ENCODE measurements around the gene SIGLEC7.
"Not testable (repeated sequence)": the region's sequence is repeated elsewhere in the genome, so short reads cannot be mapped to it uniquely, and the experiment has no call there.

The SIGLEC7 gene

DNA sequence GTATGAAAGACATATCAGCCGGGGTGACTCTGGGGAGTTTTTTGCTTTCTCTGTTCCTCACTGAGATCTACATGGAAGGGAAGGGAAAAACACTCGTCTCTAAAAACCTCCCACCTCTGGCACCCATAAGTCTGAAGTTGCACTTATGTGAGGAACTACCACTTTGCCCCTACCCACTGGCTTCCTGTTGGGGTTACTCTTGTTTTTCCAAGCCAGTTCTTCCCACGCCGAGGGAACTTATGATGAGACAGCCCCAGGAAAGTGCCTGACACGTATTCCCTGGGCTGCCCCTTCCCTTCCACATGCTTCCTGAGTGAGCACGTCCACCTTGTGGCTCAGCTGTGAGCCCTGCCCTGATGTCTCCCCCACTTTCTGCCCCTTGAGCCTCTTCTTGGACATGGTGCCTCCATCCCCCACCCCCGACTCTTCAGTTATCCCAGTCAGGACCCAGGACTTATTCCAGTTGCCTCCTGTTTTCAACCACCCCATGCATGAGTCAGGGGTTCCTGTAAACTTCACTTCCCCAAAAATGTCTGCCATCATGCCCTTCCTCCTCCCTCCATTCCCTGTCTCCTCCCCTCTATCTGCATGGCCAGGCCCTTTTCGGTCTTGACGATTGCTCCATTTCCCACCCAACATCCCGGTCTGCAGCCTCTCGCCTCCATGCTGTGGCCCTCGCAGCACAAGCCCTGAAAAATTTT is 5.1 kb upstream of the SIGLEC7 start:
- no peak for DNase-seq (ENCODE audit: insufficient read length, low spot score)
- no peak for TF ChIP-seq TAF1 (IDR thresholded peaks at IDR 0.05; ENCODE audit: low read depth, low read length)
- TF ChIP-seq POU2F2 (IDR thresholded peaks at IDR 0.05; ENCODE audit: low read depth, low read length), result no peak
- no peak for TF ChIP-seq SPI1 (IDR thresholded peaks at IDR 0.05; ENCODE audit: low read depth, low read length)
- no peak for TF ChIP-seq POLR2AphosphoS5 (IDR thresholded peaks at IDR 0.05; ENCODE audit: low read depth, low read length)
- TF ChIP-seq POLR2A (IDR thresholded peaks at IDR 0.05; ENCODE audit: low read depth, low read length), result no peak
- no peak for TF ChIP-seq PAX5 (IDR thresholded peaks at IDR 0.05; ENCODE audit: insufficient read depth, low read length, severe bottlenecking)
- no peak for FAIRE-seq

- DNase-seq (ENCODE audit: insufficient read length, low spot score), result no peak
- FAIRE-seq, result no peak
- TF ChIP-seq POU2F2 (IDR thresholded peaks at IDR 0.05; ENCODE audit: low read depth, low read length), result no peak
- TF ChIP-seq POLR2AphosphoS5 (IDR thresholded peaks at IDR 0.05; ENCODE audit: low read depth, low read length), result no peak
- TF ChIP-seq TAF1 (IDR thresholded peaks at IDR 0.05; ENCODE audit: low read depth, low read length), result no peak
- no peak for TF ChIP-seq POLR2A (IDR thresholded peaks at IDR 0.05; ENCODE audit: low read depth, low read length)
- TF ChIP-seq PAX5 (IDR thresholded peaks at IDR 0.05; ENCODE audit: insufficient read depth, low read length, severe bottlenecking), result no peak
These were observed 4.2 kb upstream of the SIGLEC7 start for GRCh38 chr19:51137792-51138425.

DNA sequence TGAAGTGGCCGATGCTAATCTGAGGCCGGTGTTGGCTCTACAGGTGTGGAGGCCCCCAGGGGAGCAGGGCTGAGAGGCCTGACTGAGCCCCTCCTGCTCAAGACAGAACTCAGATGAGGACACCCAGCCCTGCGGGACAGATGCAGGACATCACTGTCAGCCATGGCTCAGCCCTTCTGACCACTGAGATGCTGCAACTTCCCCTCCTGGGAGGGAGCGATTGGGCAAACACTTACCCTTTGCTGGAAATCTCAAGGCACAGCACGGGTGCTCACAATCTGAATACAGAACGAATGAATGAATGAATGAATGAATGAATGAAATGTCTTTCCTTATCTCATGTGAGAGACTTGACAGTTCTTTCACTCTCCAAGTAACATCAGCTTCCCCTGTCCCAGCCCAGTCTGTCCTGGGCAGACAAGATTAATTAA is 3.5 kb upstream of the SIGLEC7 start:
- peak; percentile 47 for FAIRE-seq
- no peak for DNase-seq (ENCODE audit: insufficient read length, low spot score)
- TF ChIP-seq SPI1 (IDR thresholded peaks at IDR 0.05; ENCODE audit: low read depth, low read length) (no peak), TAF1 (IDR thresholded peaks at IDR 0.05; ENCODE audit: low read depth, low read length) (no peak), POU2F2 (IDR thresholded peaks at IDR 0.05; ENCODE audit: low read depth, low read length) (no peak), POLR2AphosphoS5 (IDR thresholded peaks at IDR 0.05; ENCODE audit: low read depth, low read length) (no peak), POLR2A (IDR thresholded peaks at IDR 0.05; ENCODE audit: low read depth, low read length) (no peak)

DNA sequence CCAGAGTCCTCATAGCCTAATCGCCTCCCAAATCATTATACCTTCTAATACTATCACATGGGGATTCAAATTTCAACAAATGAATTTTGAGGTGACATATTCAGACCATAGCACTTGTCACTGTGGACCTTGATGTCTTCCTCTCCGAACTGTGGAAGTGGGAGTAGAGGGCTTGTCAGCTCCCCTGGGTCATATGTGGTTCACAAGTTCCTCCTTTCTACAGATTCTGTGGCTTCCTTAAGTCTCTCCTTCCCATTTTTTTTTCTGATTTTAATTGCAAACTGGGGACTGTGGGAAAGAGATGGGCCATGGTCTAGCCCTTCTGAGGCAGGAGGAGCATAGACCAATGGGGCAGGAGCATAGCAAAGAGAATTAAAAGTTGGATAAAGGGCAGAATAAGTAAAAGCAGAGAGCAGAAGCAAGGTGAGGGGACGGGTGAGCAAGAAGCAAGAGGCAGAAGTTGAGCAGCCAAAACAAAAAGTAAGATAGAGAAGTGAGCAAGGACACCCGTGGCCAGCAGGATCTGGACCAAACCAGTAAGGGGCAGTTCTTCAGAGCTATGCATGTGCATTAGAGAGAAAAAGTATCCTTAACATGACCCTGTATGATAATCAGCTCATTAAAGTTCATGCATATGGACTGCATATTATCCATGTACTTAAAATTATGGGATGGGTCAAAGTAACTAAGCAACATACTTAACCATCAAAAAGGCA is 2.6 kb upstream of the SIGLEC7 start:
- TF ChIP-seq SPI1 (IDR thresholded peaks at IDR 0.05; ENCODE audit: low read depth, low read length) (no peak), TAF1 (IDR thresholded peaks at IDR 0.05; ENCODE audit: low read depth, low read length) (no peak), POLR2A (IDR thresholded peaks at IDR 0.05; ENCODE audit: low read depth, low read length) (no peak), PAX5 (IDR thresholded peaks at IDR 0.05; ENCODE audit: insufficient read depth, low read length, severe bottlenecking) (no peak), POU2F2 (IDR thresholded peaks at IDR 0.05; ENCODE audit: low read depth, low read length) (no peak), POLR2AphosphoS5 (IDR thresholded peaks at IDR 0.05; ENCODE audit: low read depth, low read length) (no peak)
- no peak for DNase-seq (ENCODE audit: insufficient read length, low spot score)
- no peak for FAIRE-seq

GRCh38 chr19:51140441-51140840 is 1.7 kb upstream of the SIGLEC7 start:
- TF ChIP-seq PAX5 (IDR thresholded peaks at IDR 0.05; ENCODE audit: insufficient read depth, low read length, severe bottlenecking), result no peak
- TF ChIP-seq TAF1 (IDR thresholded peaks at IDR 0.05; ENCODE audit: low read depth, low read length), result no peak
- TF ChIP-seq POU2F2 (IDR thresholded peaks at IDR 0.05; ENCODE audit: low read depth, low read length), result no peak
- FAIRE-seq (no peak), DNase-seq (ENCODE audit: insufficient read length, low spot score) (no peak)

DNA sequence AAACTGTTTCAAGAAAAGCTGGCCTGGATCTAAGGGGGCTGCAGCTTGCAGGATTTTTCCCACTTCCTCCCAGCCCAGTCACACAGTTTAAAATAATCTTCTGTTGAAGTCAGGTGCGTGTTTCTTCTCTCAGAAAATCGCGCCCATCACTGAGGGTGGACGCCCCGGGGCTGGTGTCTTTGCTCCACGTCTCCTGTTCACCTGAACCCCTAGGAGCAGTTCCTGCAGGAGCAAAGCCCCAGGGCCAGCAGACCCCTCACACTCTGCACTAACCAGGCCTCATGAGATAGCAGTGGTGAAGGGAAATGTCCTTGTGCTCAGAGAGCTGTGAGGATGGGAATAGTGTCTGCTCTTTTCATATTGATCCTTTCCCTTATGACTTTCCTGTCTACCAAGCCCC is 920 bp upstream of the SIGLEC7 start:
- no peak for TF ChIP-seq POLR2AphosphoS5 (IDR thresholded peaks at IDR 0.05; ENCODE audit: low read depth, low read length)
- no peak for TF ChIP-seq POLR2A (IDR thresholded peaks at IDR 0.05; ENCODE audit: low read depth, low read length)
- no peak for TF ChIP-seq POU2F2 (IDR thresholded peaks at IDR 0.05; ENCODE audit: low read depth, low read length)
- no peak for TF ChIP-seq PAX5 (IDR thresholded peaks at IDR 0.05; ENCODE audit: insufficient read depth, low read length, severe bottlenecking)
- TF ChIP-seq SPI1 (IDR thresholded peaks at IDR 0.05; ENCODE audit: low read depth, low read length), result no peak
- TF ChIP-seq TAF1 (IDR thresholded peaks at IDR 0.05; ENCODE audit: low read depth, low read length), result no peak
- FAIRE-seq (no peak), DNase-seq (ENCODE audit: insufficient read length, low spot score) (no peak)

GRCh38 chr19:51142809-51143475 is 841 bp downstream of the SIGLEC7 start:
- not testable (repeated sequence) for FAIRE-seq; DNase-seq (ENCODE audit: insufficient read length, low spot score)

GRCh38 chr19:51143486-51143885 is 1.4 kb downstream of the SIGLEC7 start:
- FAIRE-seq, result no peak
- no peak for DNase-seq (ENCODE audit: insufficient read length, low spot score)
- TF ChIP-seq POLR2A (IDR thresholded peaks at IDR 0.05; ENCODE audit: low read depth, low read length) (no peak), SPI1 (IDR thresholded peaks at IDR 0.05; ENCODE audit: low read depth, low read length) (no peak), POLR2AphosphoS5 (IDR thresholded peaks at IDR 0.05; ENCODE audit: low read depth, low read length) (no peak), TAF1 (IDR thresholded peaks at IDR 0.05; ENCODE audit: low read depth, low read length) (no peak), PAX5 (IDR thresholded peaks at IDR 0.05; ENCODE audit: insufficient read depth, low read length, severe bottlenecking) (no peak), POU2F2 (IDR thresholded peaks at IDR 0.05; ENCODE audit: low read depth, low read length) (no peak)

DNA sequence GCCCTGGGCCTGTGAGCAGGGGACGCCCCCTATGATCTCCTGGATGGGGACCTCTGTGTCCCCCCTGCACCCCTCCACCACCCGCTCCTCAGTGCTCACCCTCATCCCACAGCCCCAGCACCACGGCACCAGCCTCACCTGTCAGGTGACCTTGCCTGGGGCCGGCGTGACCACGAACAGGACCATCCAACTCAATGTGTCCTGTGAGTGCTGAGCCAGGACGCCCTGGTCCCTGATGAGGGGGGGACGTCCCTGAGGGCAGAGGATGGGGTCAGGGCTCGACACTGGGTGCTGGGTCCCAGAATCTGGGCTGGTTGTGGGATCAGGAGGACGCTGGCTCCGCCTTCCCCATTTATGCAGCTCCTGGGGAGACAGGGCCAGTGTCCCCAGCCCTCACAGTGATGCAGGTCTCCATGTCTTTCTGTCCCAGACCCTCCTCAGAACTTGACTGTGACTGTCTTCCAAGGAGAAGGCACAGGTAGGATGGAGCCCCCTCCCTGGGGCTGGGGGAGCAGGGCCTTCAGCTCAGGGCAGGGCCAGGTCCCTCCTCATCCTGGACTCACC is 2.5 kb downstream of the SIGLEC7 start:
- no peak for DNase-seq (ENCODE audit: insufficient read length, low spot score)
- FAIRE-seq, result no peak
- TF ChIP-seq POLR2A (IDR thresholded peaks at IDR 0.05; ENCODE audit: low read depth, low read length) (no peak), PAX5 (IDR thresholded peaks at IDR 0.05; ENCODE audit: insufficient read depth, low read length, severe bottlenecking) (no peak), POU2F2 (IDR thresholded peaks at IDR 0.05; ENCODE audit: low read depth, low read length) (no peak), TAF1 (IDR thresholded peaks at IDR 0.05; ENCODE audit: low read depth, low read length) (no peak), SPI1 (IDR thresholded peaks at IDR 0.05; ENCODE audit: low read depth, low read length) (no peak), POLR2AphosphoS5 (IDR thresholded peaks at IDR 0.05; ENCODE audit: low read depth, low read length) (no peak)
